GM19240 (cell line): ENCODE results near the gene OR2C1.

Experiments used
- DNase-seq: peaks from one replicate; pipeline ENCODE4 v3.0.0; 2011; ENCODE audit warnings: low spot score; ENCODE audit not compliant: insufficient read length

The OR2C1 gene

GRCh38 chr16:3389663-3390338 lies 34.1 kb downstream of the OR2C1 start:
- DNase-seq = no peak

GRCh38 chr16:3400446-3400778 lies 44.7 kb downstream of the OR2C1 start:
- no peak for DNase-seq

GRCh38 chr16:3400779-3401688 lies 45.3 kb downstream of the OR2C1 start, which contains the start of the genes ZNF174 and ZSCAN32:
Gene ZNF174 (plus strand): TSS chr16:3401215. CDS start chr16:3402005, 790 bp downstream.
Gene ZSCAN32 (minus strand): TSS chr16:3401004. CDS start chr16:3397557, 3,447 bp downstream.
- DNase-seq = peak; percentile 94

GRCh38 chr16:3401719-3402397 lies 46.2 kb downstream of the OR2C1 start:
- DNase-seq = no peak
